G401 (cell line): Measurements from ENCODE around the gene MALRD1. TPM values are rescaled to one million over a fixed set of nuclear protein-coding genes. Genes with fewer than 3 reads are reported as not detected.
"Not testable (repeated sequence)": the region's sequence is repeated elsewhere in the genome, so short reads cannot be mapped to it uniquely, and the experiment has no call there.

Experiments
- DNase-seq: peaks from one replicate; pipeline ENCODE4 v3.0.0-alpha.2; 2015; ENCODE audit warnings: low spot score
- in situ Hi-C: cut with HindIII; loops from 2 replicates; pipeline ENCODE4 v1.10.0; 2016; ENCODE audit warnings: low sequenced_read_pairs, mixed read lengths
- total RNA-seq: library from RNA; depleted of rRNA; stranded (reverse); fragments of >200 nt; shearing (Covaris generic); gene quantifications from 2 replicates; pipeline ENCODE4 v1.2.3, GENCODE V29; 2014

The MALRD1 gene
- total RNA-seq, 1 experiment from 2014 or later: not detected

DNA sequence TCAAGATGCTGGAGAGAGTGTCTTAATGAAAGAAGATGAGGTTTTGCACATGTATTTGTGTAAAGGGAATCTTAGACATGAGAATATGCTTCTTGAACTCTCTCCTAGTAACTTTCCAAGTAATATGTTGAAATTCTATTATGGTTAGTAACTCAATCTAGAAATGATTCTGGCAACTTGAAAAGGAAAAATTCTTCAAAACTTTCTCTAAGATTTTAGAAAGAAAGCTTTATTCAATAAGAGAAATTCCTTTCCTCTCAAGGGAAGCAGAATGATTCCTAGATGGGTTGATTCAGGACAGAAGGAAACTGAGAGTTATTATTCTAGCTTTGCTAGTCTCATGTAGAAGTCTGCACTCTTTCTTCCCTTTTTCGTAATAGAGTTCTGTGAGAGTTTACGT is 403.3 kb downstream of the MALRD1 start:
- in situ Hi-C loops: no loop called here
- no peak for DNase-seq

DNA sequence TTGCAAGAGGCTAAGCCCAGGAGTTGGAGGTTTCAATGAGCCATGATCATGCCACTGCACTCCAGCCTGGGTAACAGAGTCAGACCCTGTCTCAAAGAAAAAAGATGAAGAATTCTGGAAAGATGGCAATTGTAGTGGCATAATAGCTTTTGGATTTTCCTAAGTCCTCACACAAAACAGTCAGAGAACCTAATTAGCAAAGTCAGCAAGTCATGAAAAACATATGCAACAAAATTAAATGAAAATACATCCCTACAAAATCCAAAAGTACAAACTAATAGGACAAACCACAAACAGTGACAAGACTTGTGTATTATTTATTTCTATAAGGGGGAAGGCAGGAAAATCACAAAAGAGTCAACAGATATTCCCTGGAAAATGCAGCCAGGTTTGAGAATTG is 405.4 kb downstream of the MALRD1 start:
- no peak for DNase-seq
- in situ Hi-C loops: no loop called here

DNA sequence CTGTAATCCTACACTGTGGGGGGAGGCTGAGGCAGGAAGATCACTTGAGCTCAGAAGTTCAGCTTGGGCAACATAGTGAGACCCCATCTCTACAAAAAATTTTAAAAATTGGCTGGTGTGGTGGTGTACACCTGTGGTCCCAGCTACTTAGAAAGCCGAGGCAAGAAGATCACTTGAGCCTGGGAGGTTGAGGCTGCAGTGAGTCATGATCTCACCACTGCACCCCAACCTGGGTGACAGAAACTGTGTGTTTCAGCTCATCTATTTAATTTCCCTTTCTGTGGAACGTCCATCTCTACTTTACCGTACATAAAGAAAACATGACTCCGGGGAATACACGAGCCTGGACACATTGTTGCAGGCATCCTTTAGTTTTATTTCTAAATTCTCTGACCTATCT is 413.0 kb downstream of the MALRD1 start:
- in situ Hi-C loops: no loop called here
- DNase-seq: no peak

DNA sequence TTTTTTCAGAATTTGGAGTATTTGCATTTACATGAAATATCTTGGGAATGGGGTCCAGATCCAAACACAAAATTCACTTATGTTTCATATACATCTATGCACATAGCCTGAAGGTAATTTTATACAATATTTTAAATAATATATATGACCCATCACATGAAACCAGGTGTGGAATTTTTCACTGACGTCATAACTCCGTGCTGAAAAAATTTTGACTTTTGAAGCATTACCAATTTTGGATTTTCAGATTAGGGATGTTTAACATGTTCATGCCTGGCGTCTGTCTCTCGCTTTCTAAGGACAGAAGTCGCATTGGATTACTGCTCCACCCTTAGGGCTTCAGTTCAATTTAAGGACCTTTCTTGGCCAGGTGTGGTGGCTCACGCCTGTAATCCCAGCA is 418.1 kb downstream of the MALRD1 start:
- in situ Hi-C loops: no loop called here
- DNase-seq: no peak

DNA sequence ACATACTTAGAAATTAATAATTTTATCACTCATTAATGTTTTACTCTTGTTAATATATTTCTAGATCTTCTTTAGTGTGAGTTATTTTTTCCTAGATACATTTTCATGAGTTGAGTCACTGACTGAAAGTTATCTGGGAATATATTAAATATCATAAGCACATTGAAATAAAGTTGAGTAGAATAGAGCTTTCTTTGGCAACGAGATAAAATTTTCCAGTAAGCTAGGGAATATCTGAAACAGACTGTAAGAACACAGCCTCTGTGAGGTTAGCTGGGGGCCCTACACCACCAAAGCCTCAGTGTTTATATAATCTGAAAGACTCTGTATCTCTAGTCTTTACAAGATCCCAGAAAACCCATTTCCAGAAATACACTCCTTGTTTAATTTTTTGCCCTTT is 419.8 kb downstream of the MALRD1 start:
- in situ Hi-C loops: no loop called here
- DNase-seq: no peak

DNA sequence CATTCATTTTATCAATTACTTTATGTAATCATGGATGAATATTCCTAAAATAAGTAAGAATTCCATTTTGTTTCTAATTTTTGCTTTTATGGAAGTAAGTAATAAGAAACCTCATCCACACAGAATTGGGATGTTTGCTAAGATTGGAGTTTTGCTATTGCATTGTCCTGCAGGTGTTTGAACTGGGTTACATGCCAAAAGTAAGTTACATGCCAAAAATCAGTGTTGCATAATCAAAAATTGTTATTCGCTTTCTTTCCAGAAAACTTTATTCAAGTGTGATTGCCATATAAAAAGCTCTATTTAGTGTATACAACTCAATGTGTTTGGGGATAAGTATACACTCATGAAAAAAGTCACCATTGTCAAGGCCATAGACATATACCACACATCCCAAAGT is 420.9 kb downstream of the MALRD1 start:
- in situ Hi-C loops: no loop called here
- no peak for DNase-seq

DNA sequence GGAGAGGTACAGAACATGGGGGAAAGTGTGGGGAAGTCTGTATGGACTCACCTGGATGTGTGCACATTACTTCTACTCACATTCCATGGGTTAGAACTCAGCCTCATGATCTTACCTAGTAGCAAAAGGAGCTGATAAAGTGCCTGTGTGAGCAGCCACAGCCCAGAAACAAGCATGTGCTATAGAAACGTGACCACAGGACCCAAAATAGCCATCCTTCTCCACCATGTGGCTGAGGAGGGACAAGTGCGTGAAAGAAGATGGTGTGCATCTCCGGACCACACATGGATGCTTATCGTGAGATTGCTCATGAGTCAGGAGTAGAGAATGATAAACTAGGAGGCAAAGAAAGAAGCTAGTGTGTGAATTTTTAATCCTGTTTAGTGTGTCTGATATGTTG is 431.3 kb downstream of the MALRD1 start:
- no peak for DNase-seq
- in situ Hi-C loops: no loop called here

DNA sequence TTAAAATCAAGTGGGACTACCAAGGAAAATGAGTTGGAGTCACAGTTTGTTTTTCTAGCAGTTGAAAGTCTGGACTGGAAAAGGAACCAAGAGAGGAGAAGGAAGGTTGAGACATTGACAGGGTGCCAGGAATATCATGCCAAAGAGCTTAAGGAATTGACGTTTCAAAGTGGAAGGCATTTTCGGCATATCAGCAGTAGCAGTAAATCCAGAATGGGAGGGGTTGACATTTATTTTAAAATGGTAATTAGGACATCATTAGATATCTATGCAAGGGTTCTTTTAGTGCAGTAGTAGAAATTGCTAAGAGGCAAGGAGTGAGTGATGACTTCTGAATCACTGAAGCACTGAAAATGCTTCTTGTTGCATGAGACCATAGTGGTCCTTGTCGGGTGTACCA is 431.8 kb downstream of the MALRD1 start:
- in situ Hi-C loops: no loop called here
- DNase-seq: no peak

DNA sequence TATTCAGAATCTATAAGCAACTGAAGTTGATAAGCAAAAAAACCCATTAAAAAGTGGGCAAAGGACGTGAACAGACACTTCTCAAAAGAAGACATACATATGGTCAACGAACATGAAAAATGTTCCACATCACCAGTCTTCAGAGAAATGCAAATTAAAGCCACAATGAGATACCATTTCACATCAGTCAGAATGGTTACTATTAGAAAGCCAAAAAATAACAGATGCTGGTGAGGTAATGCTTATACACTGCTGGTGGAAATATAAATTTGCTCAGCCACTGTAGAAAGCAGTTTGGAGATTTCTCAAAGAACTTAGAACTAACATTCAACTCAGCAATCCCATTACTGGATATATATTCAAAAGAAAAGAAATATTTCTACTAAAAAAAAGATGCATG is 434.8 kb downstream of the MALRD1 start:
- DNase-seq: no peak
- in situ Hi-C loops: no loop called here

DNA sequence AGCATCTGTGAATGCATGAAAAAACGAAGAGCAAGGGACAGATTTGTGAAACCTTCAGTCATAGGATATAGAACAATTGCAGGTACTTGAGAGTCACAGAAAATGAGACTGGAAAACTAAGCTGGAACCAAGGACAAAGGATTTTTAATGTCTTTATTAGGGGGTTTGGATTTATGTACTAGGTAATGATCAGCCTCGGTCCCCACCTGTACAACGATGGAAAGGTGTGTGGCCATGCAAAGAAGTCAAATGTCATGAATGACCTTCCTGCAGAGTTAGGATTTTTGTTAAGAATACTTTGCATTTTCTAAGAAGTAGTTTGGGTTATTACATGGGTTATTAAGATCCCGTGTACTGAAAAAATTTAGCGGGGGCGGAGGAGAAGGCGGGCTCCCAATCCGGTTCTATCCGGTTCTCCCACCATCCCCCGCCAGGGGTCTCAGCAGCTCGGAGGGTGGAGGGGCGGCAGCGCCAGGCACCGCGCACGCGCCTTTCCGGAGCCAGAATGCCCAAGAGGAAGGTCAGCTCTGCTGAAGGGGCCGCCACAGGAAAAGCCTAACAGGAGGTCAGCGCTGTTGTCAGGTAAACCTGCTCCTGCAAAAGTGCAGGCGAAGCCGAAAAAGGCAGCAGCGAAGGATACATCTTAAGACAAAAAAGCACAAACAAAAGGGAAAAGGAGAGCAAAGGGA is 440.1 kb downstream of the MALRD1 start:
- DNase-seq: no peak
- in situ Hi-C loops: no loop called here

DNA sequence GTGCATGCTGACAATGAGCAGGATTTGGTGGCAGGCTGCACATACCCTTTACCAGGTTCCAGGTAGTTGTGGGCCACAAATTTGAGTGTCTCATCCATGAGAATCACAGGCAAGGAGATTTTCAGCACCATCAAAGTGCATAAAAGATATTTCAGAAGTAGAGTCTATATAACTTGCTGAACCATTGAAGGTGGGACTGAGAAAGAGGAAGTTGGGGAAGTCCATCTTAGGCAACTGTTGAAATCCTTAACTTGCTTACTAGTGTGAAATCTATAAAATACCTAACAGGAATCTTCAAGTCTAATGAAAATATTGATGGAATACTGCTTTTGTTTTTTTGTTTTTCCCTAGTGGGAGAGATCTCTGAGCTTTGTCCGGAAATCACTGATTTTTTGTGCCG is 442.6 kb downstream of the MALRD1 start:
- no peak for DNase-seq
- in situ Hi-C loops: no loop called here

DNA sequence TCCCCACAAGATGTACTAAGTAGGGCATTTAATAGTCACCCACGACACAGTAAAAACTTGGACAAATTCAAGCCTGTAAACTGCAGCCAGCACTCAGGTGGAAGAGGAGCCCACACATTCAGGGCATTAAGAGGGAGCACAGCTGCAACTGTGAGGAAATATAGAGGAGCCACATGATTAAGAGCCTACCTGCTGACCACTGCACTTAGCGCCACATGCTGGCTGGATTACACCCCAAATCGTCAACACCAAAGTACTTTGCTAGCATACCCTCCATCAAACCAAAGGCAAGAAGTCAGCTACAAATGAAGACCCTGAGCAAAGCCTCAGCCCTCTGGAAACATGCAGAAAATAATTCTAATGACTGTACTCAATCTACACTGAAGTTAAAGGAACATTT is 445.3 kb downstream of the MALRD1 start:
- in situ Hi-C loops: no loop called here

DNA sequence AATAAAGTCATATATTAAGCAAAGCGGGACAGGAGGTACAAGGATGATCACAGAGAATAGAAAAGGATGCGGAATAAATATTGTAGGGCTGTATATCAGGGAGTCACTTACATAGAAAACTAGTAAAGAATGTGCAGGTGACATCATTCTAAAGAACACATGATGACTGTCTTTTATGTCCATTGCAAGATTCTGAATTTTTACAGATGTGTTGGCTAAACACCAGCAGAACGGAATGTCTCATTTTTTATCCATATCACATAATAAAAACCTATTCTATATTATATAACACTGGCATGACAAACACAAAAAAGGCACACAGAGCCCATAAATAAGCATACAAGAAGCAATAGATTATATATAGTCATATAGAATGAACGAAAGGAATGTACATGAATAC is 448.4 kb downstream of the MALRD1 start:
- in situ Hi-C loops: no loop called here
- no peak for DNase-seq

More for the DNA sequence above, 445.3 kb downstream of the MALRD1 start:
- DNase-seq: no peak

DNA sequence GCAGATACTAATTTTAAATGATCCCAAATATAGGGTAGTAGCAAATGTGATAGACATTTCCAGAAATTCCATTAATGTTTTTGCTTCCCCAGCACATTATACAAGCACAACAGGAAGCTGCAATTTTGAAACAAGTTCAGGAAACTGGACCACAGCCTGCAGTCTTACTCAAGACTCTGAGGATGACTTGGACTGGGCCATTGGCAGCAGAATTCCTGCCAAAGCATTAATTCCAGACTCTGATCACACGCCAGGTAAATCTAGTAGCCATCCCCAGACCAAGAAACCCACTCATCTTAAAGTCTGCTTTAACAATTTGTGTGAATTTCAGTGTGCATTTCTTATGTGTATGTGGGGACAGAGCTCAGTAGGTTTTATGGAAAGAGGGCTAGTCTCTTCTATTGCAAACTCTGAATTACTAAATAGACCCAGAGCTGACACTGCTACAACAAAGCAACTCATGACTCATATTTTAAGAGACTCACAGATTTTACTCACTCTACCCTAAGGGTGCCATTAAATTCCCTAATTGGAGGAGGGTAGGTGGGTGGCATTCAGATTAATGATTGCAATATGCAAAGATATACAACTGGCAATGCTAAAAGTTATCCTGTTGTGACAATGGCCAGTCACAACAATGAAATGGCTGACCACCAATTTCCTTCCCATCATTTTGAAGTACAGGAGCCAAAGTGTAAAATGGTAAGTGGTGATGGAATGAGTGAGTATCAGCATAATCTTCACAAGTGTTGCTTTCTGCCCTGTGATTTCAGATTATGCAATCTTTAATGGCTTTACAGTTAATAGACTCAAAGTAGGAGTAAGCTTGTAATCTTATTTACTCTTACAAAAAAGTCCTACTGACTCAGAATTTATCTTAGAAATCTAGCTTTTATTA is 450.0 kb downstream of the MALRD1 start:
- no peak for DNase-seq
- in situ Hi-C loops: no loop called here

DNA sequence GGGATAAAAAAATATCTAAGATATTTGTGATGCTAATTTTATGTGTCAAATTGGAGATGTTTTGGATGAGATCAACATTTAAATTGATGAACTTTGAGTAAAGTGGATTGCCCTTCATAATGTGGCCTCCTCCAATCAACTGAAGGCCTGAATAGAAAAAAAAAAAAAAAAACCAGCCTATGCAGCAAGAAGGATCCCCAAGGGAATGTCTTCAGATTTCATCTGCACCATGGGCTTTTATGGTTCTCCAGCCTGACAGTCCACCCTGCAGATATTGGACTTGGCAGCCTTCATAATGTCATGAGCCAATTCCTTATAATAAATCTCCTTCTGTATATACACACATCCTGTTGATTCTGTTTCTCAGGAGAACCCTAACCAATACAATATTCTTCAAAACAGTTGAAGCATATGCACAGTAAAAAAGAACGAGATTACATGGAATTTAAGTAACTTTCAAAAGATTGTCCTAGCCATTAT is 450.7 kb downstream of the MALRD1 start:
- no peak for DNase-seq
- in situ Hi-C loops: no loop called here

DNA sequence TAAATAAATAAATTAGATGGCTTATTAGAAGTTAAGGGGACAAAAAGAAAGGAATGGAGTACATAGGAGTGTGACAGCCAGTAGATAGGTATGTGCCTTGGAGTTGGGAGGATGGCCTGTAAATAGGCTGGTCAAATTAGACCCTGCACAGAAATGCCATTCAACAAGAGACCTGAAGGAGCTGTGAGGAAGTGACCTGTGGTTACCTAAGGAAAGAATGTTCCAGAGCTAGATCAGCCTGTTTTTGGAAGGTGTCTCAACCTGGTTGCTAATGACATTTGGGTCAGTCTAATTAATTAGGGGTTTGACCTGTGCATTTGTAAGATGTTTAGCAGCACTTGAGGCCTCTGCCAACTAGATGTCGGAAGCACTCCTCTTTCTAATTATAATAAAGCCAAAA is 452.4 kb downstream of the MALRD1 start:
- in situ Hi-C loops: no loop called here
- DNase-seq: no peak

DNA sequence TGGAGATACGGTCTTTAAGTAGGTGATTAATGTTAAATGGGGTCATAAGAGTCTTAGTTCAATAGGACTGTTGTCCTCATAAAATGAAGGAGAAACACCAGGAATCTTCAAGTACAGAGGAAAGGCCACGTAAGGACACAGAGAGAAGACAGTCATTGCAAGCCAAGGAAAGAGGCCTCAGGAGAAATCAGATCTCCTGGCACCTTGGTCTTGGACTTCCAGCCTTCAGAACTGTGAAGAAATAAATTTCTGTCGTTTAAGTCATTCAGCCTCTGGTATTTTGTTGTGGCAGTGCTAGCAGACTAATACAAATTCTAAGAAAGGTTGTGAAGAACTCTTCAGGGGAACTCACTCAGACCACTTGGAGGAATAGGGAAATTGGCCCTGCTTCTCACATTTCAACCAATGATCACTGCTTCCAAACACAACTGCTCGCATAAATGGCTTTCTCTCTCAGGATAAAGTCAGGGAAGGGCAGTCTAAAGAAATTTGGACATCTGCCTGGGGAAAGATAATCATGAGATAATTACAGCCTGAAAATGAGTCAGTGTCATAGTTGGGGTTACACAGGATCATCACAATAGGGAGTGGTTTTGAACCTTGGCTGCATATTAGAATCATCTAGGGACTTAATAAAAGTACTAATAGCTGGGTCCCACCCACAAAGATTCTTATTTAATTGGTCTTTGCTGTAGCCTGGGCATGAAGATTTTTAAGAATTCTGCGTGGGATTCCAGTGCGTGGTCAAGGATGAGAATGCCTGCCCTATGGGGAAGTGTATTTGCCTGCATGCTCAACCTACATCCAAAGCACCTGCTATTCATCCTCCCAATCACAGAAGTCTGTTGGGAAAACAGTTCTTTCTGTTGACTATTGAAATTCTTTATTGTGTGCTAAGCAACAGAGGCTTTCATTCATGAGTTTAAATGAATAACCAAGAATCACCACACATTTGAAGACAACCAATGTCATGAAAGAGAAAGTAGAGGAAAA is 457.0 kb downstream of the MALRD1 start:
- in situ Hi-C loops: no loop called here
- no peak for DNase-seq

DNA sequence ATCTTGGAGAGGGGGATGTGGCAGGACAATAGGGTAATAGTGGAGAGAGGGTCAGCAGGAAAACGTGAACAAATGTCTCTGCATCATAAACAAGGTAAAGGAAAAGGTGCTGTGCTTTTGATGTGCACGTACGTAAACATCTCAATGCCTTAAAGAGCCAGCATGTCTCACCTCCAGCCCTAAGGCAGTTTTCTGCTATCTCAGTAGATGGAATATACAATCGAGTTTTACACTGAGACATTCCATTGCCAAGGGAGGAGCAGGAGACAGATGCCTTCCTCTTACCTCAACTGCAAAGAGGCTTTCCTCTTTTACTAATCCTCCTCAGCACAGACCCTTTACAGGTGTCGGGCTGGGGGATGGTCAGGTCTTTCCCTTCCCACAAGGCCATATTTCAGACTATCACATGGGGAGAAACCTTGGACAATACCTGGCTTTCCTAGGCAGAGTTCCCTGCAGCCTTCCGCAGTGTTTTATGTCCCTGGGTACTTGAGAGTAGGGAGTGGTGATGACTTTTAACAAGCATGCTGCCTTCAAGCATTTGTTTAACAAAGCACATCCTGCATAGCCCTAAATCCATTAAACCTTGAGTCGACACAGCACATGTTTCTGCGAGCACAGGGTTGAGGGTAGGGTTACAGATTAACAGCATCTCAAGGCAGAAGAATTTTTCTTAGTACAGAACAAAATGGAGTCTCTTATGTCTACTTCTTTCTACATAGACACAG is 461.6 kb downstream of the MALRD1 start:
- in situ Hi-C loops: not testable (repeated sequence)

DNA sequence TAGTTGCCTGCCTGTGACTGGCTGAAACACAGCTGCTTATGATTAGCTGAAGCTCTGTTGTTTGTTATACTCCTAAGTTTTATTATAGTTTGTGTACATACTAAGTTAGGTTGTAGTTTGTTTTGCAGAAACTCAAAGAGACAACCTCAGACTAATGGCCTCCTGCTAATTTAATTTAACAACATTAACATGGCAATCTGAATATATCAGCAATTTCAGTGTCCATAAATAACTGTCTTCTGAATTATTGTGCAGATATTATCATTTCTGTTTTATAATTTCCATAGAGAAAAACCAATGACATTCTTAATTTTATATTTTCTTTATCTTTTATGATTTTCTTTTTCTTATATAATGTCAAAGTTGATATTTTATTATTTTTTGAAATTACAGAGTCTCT is 469.5 kb downstream of the MALRD1 start:
- in situ Hi-C loops: no loop called here
- no peak for DNase-seq

More for the DNA sequence above, 461.6 kb downstream of the MALRD1 start:
- not testable (repeated sequence) for DNase-seq
